HCT116 (cell line): ENCODE measurements around the gene AFAP1. TPM values are rescaled to one million over a fixed set of nuclear protein-coding genes. Genes with fewer than 3 reads are reported as not detected.

Experiments used
- ATAC-seq: fragments of 200-7000 bp; cut with Tn5 transposase; 2 replicates; pipeline ENCODE4 v1.9.1; 2020; ENCODE audit warnings: mild to moderate bottlenecking, moderate library complexity
- BruUV-seq: library from RNA; stranded (reverse); fragments of 400-500 nt; replicated peaks from 2 replicates; lab custom pipeline; 2021; lab: Mats Ljungman, UMichigan
- CTCF ChIA-PET: fragments of 300-600 bp; sonication (Branson Sonifier 250); formaldehyde crosslinking; loops from one replicate; lab custom pipeline; 2021; ENCODE audit warnings: antibody characterized with exemption; lab: Charles Lee
- POLR2A ChIA-PET: fragments of 300-600, 350-600 bp; sonication (Branson Sonifier 250); formaldehyde crosslinking; loops from one replicate; lab custom pipeline; 2021; ENCODE audit warnings: antibody characterized with exemption; lab: Charles Lee
- RAD21 ChIA-PET, 2 experiments: fragments of 300-600 bp; sonication (Branson Sonifier 250); formaldehyde crosslinking; loops; one replicate each; lab custom pipeline; 2023; ENCODE audit warnings: low total read pairs in 2 of 2; ENCODE audit not compliant: uncharacterized antibody in 2 of 2, unreplicated experiment in 2 of 2, low non-redundant PET in 1 of 2; lab: Charles Lee
- DNase-seq: peaks from one replicate; pipeline ENCODE4 v3.0.0-alpha.2; 2010; ENCODE audit warnings: low read depth, low spot score
- H2AFZ ChIP-seq: fragments of 200-600 bp; shearing (Covaris generic), sonication (generic); 2 replicates; pipeline ENCODE4 v1.6.1; 2017; ENCODE audit warnings: low read depth, mixed run types, mixed read lengths, antibody characterized with exemption, low read length; ENCODE audit not compliant: poor library complexity, severe bottlenecking
- H3K27ac ChIP-seq: 2 replicates; pipeline ENCODE4 v1.5.1; 2012; ENCODE audit warnings: low read depth, low read length
- H3K27me3 ChIP-seq: fragments of 200-600 bp; sonication (generic); 2 replicates; pipeline ENCODE4 v1.6.1; 2016; ENCODE audit warnings: mixed run types, low read length, mixed read lengths; ENCODE audit not compliant: insufficient read depth
- H3K36me3 ChIP-seq, 2 experiments: fragments of 200-500 bp in 1 of 2; fragments of 200-600 bp in 1 of 2; sonication (Bioruptor generic) in 1 of 2; sonication (generic) in 1 of 2; 2 replicates each; pipeline versions ENCODE4 v1.5.1 to v1.6.1; 2014 to 2016; ENCODE audit warnings: low read length in 2 of 2, inconsistent platforms in 1 of 2, mixed read lengths in 1 of 2, mixed run types in 1 of 2; ENCODE audit not compliant: insufficient read depth in 2 of 2, control insufficient read depth in 1 of 2
- H3K4me1 ChIP-seq, 2 experiments: fragments of 200-600 bp in 1 of 2; sonication (generic) in 1 of 2; 2 replicates each; pipeline versions ENCODE4 v1.5.1 to v1.6.1; 2012 to 2017; ENCODE audit warnings: low read length in 2 of 2, inconsistent platforms in 1 of 2, mild to moderate bottlenecking in 1 of 2, mixed read lengths in 1 of 2, mixed run types in 1 of 2, moderate library complexity in 1 of 2; ENCODE audit not compliant: insufficient read depth in 2 of 2, control insufficient read depth in 1 of 2
- H3K4me2 ChIP-seq: fragments of 200-600 bp; sonication (generic); 2 replicates; pipeline ENCODE4 v1.6.1; 2017; ENCODE audit warnings: mixed run types, low read length, mixed read lengths
- H3K4me3 ChIP-seq, 2 experiments: fragments of 200-600 bp in 1 of 2; sonication (generic) in 1 of 2; replicated peaks in 1 of 2; 2 replicates each; pipeline ENCODE4 v1.5.1; 2011 to 2016; ENCODE audit warnings: low read length in 2 of 2, control low read depth in 1 of 2, low read depth in 1 of 2, mild to moderate bottlenecking in 1 of 2, mixed read lengths in 1 of 2, mixed run types in 1 of 2
- H3K79me2 ChIP-seq: fragments of 200-600 bp; sonication (generic); 2 replicates; pipeline ENCODE4 v1.6.1; 2017; ENCODE audit warnings: mild to moderate bottlenecking, mixed run types, low read length, moderate library complexity, mixed read lengths; ENCODE audit not compliant: insufficient read depth
- H3K9ac ChIP-seq: fragments of 200-600 bp; sonication (generic); 2 replicates; pipeline ENCODE4 v1.6.1; 2016; ENCODE audit warnings: low read length, mixed read lengths
- H3K9me2 ChIP-seq: fragments of 200-600 bp; sonication (generic), shearing (Covaris generic); 2 replicates; pipeline ENCODE4 v1.6.1; 2017; ENCODE audit warnings: mixed run types, mild to moderate bottlenecking, moderate library complexity; ENCODE audit not compliant: insufficient read depth
- H3K9me3 ChIP-seq, 2 experiments: fragments of 200-500 bp in 1 of 2; fragments of 200-600 bp in 1 of 2; sonication (Bioruptor generic) in 1 of 2; sonication (generic) in 1 of 2; 2 replicates each; pipeline ENCODE4 v1.6.1; 2014 to 2017; ENCODE audit warnings: low read length in 2 of 2, mixed read lengths in 2 of 2, inconsistent platforms in 1 of 2, low read depth in 1 of 2, mild to moderate bottlenecking in 1 of 2, mixed run types in 1 of 2, moderate library complexity in 1 of 2; ENCODE audit not compliant: control insufficient read depth in 1 of 2, insufficient read depth in 1 of 2
- H4K20me1 ChIP-seq: fragments of 200-600 bp; sonication (generic), shearing (Covaris generic); 2 replicates; pipeline ENCODE4 v1.6.1; 2017; ENCODE audit warnings: mixed run types, mild to moderate bottlenecking, moderate library complexity; ENCODE audit not compliant: insufficient read depth
- JUND ChIP-seq: IDR thresholded peaks from 2 replicates; pipeline ENCODE4 v1.6.1; 2012
- SIN3A ChIP-seq: IDR thresholded peaks from 2 replicates; pipeline ENCODE4 v1.6.1; 2012; ENCODE audit warnings: low read depth
- intact Hi-C: fragments of 100-400 bp; cut with micrococcal nuclease; formaldehyde crosslinking; loops from 2 replicates; pipeline ENCODE4 v1.10.0; 2022
- total RNA-seq: library from RNA; stranded (reverse); gene quantifications from one replicate; pipeline ENCODE4 v1.2.1, GENCODE V29; 2021; ENCODE audit not compliant: unreplicated experiment
- TF ChIP-seq, protein P1 (sequence below), 3 experiments: fragments of 200-600 bp in 1 of 3; sonication (generic) in 1 of 3; IDR thresholded peaks in 2 of 3; conservative IDR thresholded peaks in 1 of 3; 2 replicates each; pipeline ENCODE4 v1.5.1; 2012 to 2017; ENCODE audit warnings: low read depth in 2 of 3, low read length in 2 of 3, antibody characterized with exemption in 1 of 3, borderline replicate concordance in 1 of 3, control low read depth in 1 of 3, mild to moderate bottlenecking in 1 of 3, mixed read lengths in 1 of 3, mixed run types in 1 of 3, moderate library complexity in 1 of 3; ENCODE audit not compliant: insufficient read depth in 1 of 3
- TF ChIP-seq, protein P2 (sequence below): IDR thresholded peaks from 2 replicates; pipeline ENCODE4 v1.6.1; 2011; ENCODE audit warnings: mild to moderate bottlenecking, low read length, moderate library complexity; ENCODE audit not compliant: insufficient replicate concordance; ENCODE audit errors: extremely low read depth

The AFAP1 gene
- total RNA-seq, 1 experiment from 2014 or later, result 19.4 TPM

DNA sequence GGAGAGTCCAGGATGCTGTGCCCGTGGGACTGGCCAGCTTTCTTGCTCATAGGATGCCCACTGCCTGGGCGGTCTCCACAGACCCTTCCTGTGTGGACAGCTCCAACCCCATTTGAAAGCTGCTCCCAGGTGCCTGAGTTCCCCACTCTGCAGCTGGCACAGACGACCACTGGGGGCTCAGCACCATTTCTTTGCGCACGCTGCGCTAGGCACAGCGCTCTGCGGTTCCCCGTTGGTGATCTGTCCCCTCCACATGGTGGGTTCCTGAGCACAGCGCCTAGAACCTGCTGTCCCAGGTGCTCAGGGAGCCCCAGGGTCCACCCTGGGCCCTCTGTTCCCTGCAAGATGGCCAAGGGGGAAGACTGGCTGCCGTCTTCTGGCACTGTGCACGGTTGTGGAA lies 45.4 kb upstream of the AFAP1 start:
- DNase-seq (no peak), ATAC-seq (no peak; the same call in 1 of the 2 replicates)
- CTCF ChIA-PET, result interaction anchor here (6.8 kb wide), 1 partner anchor 181 kb away, joined by 82 read pairs; no protein-coding TSS in a partner anchor
- Histone ChIP-seq H3K4me2 (no peak overlapping the region), H3K79me2 (no peaks in the 10 kb centered on the region), H3K9me2 (no peaks in the 10 kb centered on the region), H3K27me3 (no peaks in the 10 kb centered on the region), H4K20me1 (no peaks in the 10 kb centered on the region), H2AFZ (no peak overlapping the region), H3K4me1 (peaks cover 0 to under 1% of the 10 kb centered on the region in 2 experiments; a peak in 1 of 4 replicates), H3K4me3 (no peak overlapping the region), H3K9ac (no peak overlapping the region), H3K9me3 (no peaks in the 10 kb centered on the region), H3K27ac (no peak overlapping the region), H3K36me3 (no peaks in the 10 kb centered on the region)
- POLR2A ChIA-PET, result no interaction called here
- RAD21 ChIA-PET, result no interaction called here
- BruUV-seq, result no TSS peak
- TF ChIP-seq, protein P1, sequence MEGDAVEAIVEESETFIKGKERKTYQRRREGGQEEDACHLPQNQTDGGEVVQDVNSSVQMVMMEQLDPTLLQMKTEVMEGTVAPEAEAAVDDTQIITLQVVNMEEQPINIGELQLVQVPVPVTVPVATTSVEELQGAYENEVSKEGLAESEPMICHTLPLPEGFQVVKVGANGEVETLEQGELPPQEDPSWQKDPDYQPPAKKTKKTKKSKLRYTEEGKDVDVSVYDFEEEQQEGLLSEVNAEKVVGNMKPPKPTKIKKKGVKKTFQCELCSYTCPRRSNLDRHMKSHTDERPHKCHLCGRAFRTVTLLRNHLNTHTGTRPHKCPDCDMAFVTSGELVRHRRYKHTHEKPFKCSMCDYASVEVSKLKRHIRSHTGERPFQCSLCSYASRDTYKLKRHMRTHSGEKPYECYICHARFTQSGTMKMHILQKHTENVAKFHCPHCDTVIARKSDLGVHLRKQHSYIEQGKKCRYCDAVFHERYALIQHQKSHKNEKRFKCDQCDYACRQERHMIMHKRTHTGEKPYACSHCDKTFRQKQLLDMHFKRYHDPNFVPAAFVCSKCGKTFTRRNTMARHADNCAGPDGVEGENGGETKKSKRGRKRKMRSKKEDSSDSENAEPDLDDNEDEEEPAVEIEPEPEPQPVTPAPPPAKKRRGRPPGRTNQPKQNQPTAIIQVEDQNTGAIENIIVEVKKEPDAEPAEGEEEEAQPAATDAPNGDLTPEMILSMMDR (IDR thresholded peaks at IDR 0.05 in 2 of 3, conservative IDR thresholded peaks at IDR 0.05 in 1 of 3; ENCODE audit: borderline replicate concordance in 1 of 3, insufficient read depth in 1 of 3, low read depth in 2 of 3, low read length in 2 of 3), result no peak
- TF ChIP-seq, protein P2, sequence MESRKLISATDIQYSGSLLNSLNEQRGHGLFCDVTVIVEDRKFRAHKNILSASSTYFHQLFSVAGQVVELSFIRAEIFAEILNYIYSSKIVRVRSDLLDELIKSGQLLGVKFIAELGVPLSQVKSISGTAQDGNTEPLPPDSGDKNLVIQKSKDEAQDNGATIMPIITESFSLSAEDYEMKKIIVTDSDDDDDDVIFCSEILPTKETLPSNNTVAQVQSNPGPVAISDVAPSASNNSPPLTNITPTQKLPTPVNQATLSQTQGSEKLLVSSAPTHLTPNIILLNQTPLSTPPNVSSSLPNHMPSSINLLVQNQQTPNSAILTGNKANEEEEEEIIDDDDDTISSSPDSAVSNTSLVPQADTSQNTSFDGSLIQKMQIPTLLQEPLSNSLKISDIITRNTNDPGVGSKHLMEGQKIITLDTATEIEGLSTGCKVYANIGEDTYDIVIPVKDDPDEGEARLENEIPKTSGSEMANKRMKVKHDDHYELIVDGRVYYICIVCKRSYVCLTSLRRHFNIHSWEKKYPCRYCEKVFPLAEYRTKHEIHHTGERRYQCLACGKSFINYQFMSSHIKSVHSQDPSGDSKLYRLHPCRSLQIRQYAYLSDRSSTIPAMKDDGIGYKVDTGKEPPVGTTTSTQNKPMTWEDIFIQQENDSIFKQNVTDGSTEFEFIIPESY, result no peak
- no peak for TF ChIP-seq SIN3A
- no peak for TF ChIP-seq JUND
- intact Hi-C loops, result no loop called here
